HepG2 (cell line): ENCODE measurements around the gene TCERG1L. TPM values are rescaled to one million over a fixed set of nuclear protein-coding genes. Genes with fewer than 3 reads are reported as not detected.

Source experiments
- ATAC-seq: fragments of 200-7000 bp; cut with Tn5 transposase; 3 replicates; pipeline ENCODE4 v1.9.1; 2020; ENCODE audit warnings: mild to moderate bottlenecking, moderate library complexity
- BruUV-seq: library from RNA; stranded (reverse); fragments of 400-500 nt; replicated peaks from 2 replicates; lab custom pipeline; 2021; lab: Mats Ljungman, UMichigan
- CTCF ChIA-PET: fragments of 300-600 bp; formaldehyde crosslinking; extraction: SDS; loops from one replicate; lab custom pipeline; 2021; ENCODE audit warnings: low total read pairs, inconsistent platforms, low intra/inter-chr PET ratio; lab: Yijun Ruan, JAX
- POLR2A ChIA-PET: fragments of 350-600 bp; sonication (Branson Sonifier 250); formaldehyde crosslinking; loops from one replicate; lab custom pipeline; 2020; ENCODE audit warnings: antibody characterized with exemption, inconsistent platforms; lab: Yijun Ruan, JAX
- DNase-seq: peaks from one replicate; pipeline ENCODE4 v3.0.0-alpha.2; 2015; ENCODE audit warnings: low spot score
- FAIRE-seq: peaks from 3 replicates; lab custom pipeline; 2011; peaks lifted over from hg19 to GRCh38; lab: Jason Lieb, UNC
- H2AFZ ChIP-seq: one replicate; pipeline ENCODE4 v1.6.1; 2011; ENCODE audit warnings: low read length, inconsistent platforms
- H3K27ac ChIP-seq: fragments of 300-600 bp; 3 replicates; pipeline ENCODE4 v1.8.0; 2011; ENCODE audit warnings: mixed run types, mild to moderate bottlenecking, mixed read lengths, low read length, inconsistent platforms; ENCODE audit not compliant: insufficient read depth; ENCODE audit errors: extremely low read length
- H3K27me3 ChIP-seq, 2 experiments: fragments of 200-600 bp in 1 of 2; 2 replicates in 1 of 2; 3 replicates in 1 of 2; pipeline versions ENCODE4 v1.6.0 to v1.8.0; 2011; ENCODE audit warnings: low read length in 2 of 2, mild to moderate bottlenecking in 2 of 2, moderate library complexity in 2 of 2, inconsistent platforms in 1 of 2; ENCODE audit not compliant: insufficient read depth in 2 of 2, control insufficient read depth in 1 of 2
- H3K36me3 ChIP-seq, 2 experiments: fragments of 200-600 bp in 1 of 2; replicated peaks in 1 of 2; 2 replicates in 1 of 2; 3 replicates in 1 of 2; pipeline versions ENCODE4 v1.5.1 to v1.8.0; 2011; ENCODE audit warnings: low read length in 2 of 2, inconsistent platforms in 1 of 2; ENCODE audit not compliant: insufficient read depth in 2 of 2, control insufficient read depth in 1 of 2
- H3K4me1 ChIP-seq: 2 replicates; pipeline ENCODE4 v1.5.1; 2012; ENCODE audit warnings: low read length, inconsistent platforms; ENCODE audit not compliant: insufficient read depth
- H3K4me2 ChIP-seq: 2 replicates; pipeline ENCODE4 v1.6.0; 2011; ENCODE audit warnings: low read depth, low read length, inconsistent platforms
- H3K4me3 ChIP-seq, 3 experiments: fragments of 200-600 bp in 1 of 3; sonication (generic), shearing (Covaris generic) in 1 of 3; replicated peaks in 1 of 3; 2 replicates each; pipeline ENCODE4 v1.5.1; 2011 to 2016; ENCODE audit warnings: low read length in 3 of 3, inconsistent platforms in 2 of 3, low read depth in 2 of 3, mild to moderate bottlenecking in 2 of 3, control low read depth in 1 of 3, mixed read lengths in 1 of 3; ENCODE audit not compliant: insufficient read depth in 1 of 3
- H3K79me2 ChIP-seq: one replicate; pipeline ENCODE4 v1.6.1; 2011; ENCODE audit warnings: low read length, inconsistent platforms; ENCODE audit not compliant: insufficient read depth
- H3K9ac ChIP-seq: 2 replicates; pipeline ENCODE4 v1.6.0; 2011; ENCODE audit warnings: mild to moderate bottlenecking, low read depth, low read length, inconsistent platforms; ENCODE audit not compliant: insufficient read depth
- H3K9me3 ChIP-seq: 2 replicates; pipeline ENCODE4 v1.5.1; 2012; ENCODE audit warnings: mild to moderate bottlenecking, low read length
- H4K20me1 ChIP-seq: 2 replicates; pipeline ENCODE4 v1.6.0; 2011; ENCODE audit warnings: inconsistent platforms, mild to moderate bottlenecking, low read length, moderate library complexity; ENCODE audit not compliant: insufficient read depth
- ATAD3A ChIP-seq: sonication (generic); formaldehyde crosslinking; IDR thresholded peaks from 2 replicates; pipeline ENCODE4 v1.4.0; 2020; ENCODE audit warnings: missing genetic modification reagents
- CBFB ChIP-seq: sonication (generic); formaldehyde crosslinking; IDR thresholded peaks from 2 replicates; pipeline ENCODE4 v1.4.0; 2020; ENCODE audit warnings: missing genetic modification reagents
- CENPX ChIP-seq: sonication (generic); formaldehyde crosslinking; IDR thresholded peaks from 2 replicates; pipeline ENCODE4 v1.9.0; 2021; ENCODE audit warnings: mild to moderate bottlenecking, missing genetic modification reagents, moderate library complexity
- KDM5B ChIP-seq: sonication (generic); formaldehyde crosslinking; IDR thresholded peaks from 2 replicates; pipeline ENCODE4 v1.4.0; 2020; ENCODE audit warnings: missing genetic modification reagents, mild to moderate bottlenecking, borderline replicate concordance
- MAFG ChIP-seq: sonication (generic); formaldehyde crosslinking; IDR thresholded peaks from 2 replicates; pipeline ENCODE4 v1.5.1; 2020; ENCODE audit warnings: mild to moderate bottlenecking, missing genetic modification reagents
- NAIF1 ChIP-seq: sonication (generic); formaldehyde crosslinking; IDR thresholded peaks from 2 replicates; pipeline ENCODE4 v1.5.0; 2020; ENCODE audit warnings: mild to moderate bottlenecking, missing genetic modification reagents, borderline replicate concordance
- NPAS2 ChIP-seq: sonication (generic); formaldehyde crosslinking; IDR thresholded peaks from 2 replicates; pipeline ENCODE4 v1.8.0; 2022; ENCODE audit warnings: mild to moderate bottlenecking, missing genetic modification reagents, borderline replicate concordance
- NR3C1 ChIP-seq: sonication (generic); formaldehyde crosslinking; IDR thresholded peaks from 2 replicates; pipeline ENCODE4 v1.4.0; 2020; ENCODE audit warnings: missing genetic modification reagents
- POLR2G ChIP-seq: fragments of 200-400 bp; formaldehyde crosslinking; IDR thresholded peaks from 2 replicates; pipeline ENCODE4 v1.6.1; 2018; ENCODE audit warnings: mild to moderate bottlenecking, low read depth, low read length, moderate library complexity
- RFX3 ChIP-seq: IDR thresholded peaks from 2 replicates; pipeline ENCODE4 v1.6.1; 2016; ENCODE audit warnings: missing biosample characterization, missing genetic modification reagents
- RORA ChIP-seq: sonication (generic); formaldehyde crosslinking; IDR thresholded peaks from 2 replicates; pipeline ENCODE4 v1.5.0; 2020; ENCODE audit warnings: mild to moderate bottlenecking, missing genetic modification reagents, moderate library complexity
- RXRA ChIP-seq: sonication (generic); formaldehyde crosslinking; IDR thresholded peaks from 2 replicates; pipeline ENCODE4 v1.5.1; 2020; ENCODE audit warnings: missing genetic modification reagents
- TERF1 ChIP-seq: sonication (generic); formaldehyde crosslinking; IDR thresholded peaks from 2 replicates; pipeline ENCODE4 v1.8.0; 2022; ENCODE audit warnings: mild to moderate bottlenecking, missing genetic modification reagents, moderate library complexity
- YY1 ChIP-seq: IDR thresholded peaks from 2 replicates; pipeline ENCODE4 v1.6.1; 2011; ENCODE audit warnings: low read length, low read depth, moderate library complexity, mild to moderate bottlenecking; ENCODE audit not compliant: insufficient read depth, insufficient replicate concordance
- ZNF12 ChIP-seq: sonication (generic); formaldehyde crosslinking; IDR thresholded peaks from 2 replicates; pipeline ENCODE4 v1.5.0; 2020; ENCODE audit warnings: missing genetic modification reagents
- WGBS: methylation state at CpG from one replicate; pipeline ENCODE4 v1.1.6; 2017; ENCODE audit warnings: low lambda C conversion rate; 5-methylcytosine and 5-hydroxymethylcytosine counted together
- in situ Hi-C: cut with HindIII; loops from 2 replicates; pipeline ENCODE4 v1.10.0; 2017; ENCODE audit warnings: low pct_unique_long_range_greater_than_20kb; ENCODE audit not compliant: extremely low pct_ligation_motif_present
- intact Hi-C: fragments of 100-400 bp; cut with micrococcal nuclease; formaldehyde crosslinking; loops from one replicate; pipeline ENCODE4 v1.10.0; 2022; ENCODE audit not compliant: unreplicated experiment
- polyA plus RNA-seq, 8 experiments: library from polyadenylated mRNA; depleted of rRNA in 3 of 8; stranded (reverse) in 7 of 8; unstranded in 1 of 8; fragments of >200 nt; fragmentation: Illumina TruSeq in 4 of 8; extraction: Trizol in 4 of 8; gene quantifications; 2 replicates each; pipeline versions ENCODE4 v1.2.1 to v1.2.3, GENCODE V29; 2011 to 2016; ENCODE audit warnings: low read depth in 4 of 8, missing spikeins in 1 of 8, mixed read lengths in 1 of 8; ENCODE audit not compliant: insufficient read depth in 1 of 8
- total RNA-seq, 5 experiments: library from RNA; depleted of rRNA; stranded (reverse); fragments of >200 nt; fragmentation: Illumina TruSeq; extraction: Trizol; gene quantifications; 2 replicates each; pipeline ENCODE4 v1.2.3, GENCODE V29; 2016; ENCODE audit warnings: low read depth in 1 of 5
- TF ChIP-seq, protein P1 (sequence below): sonication (generic); formaldehyde crosslinking; IDR thresholded peaks from 2 replicates; pipeline ENCODE4 v1.4.0; 2020; ENCODE audit warnings: mild to moderate bottlenecking, low read depth, missing genetic modification reagents
- TF ChIP-seq, protein P2 (sequence below): IDR thresholded peaks from 2 replicates; pipeline ENCODE4 v1.6.1; 2016; ENCODE audit warnings: mild to moderate bottlenecking, missing biosample characterization, missing genetic modification reagents

Gene TCERG1L
- total and polyA plus RNA-seq, 2 of the 13 experiments (the other 11 are each of a cell fraction or from before 2014, with no cell fraction given) = not detected

DNA sequence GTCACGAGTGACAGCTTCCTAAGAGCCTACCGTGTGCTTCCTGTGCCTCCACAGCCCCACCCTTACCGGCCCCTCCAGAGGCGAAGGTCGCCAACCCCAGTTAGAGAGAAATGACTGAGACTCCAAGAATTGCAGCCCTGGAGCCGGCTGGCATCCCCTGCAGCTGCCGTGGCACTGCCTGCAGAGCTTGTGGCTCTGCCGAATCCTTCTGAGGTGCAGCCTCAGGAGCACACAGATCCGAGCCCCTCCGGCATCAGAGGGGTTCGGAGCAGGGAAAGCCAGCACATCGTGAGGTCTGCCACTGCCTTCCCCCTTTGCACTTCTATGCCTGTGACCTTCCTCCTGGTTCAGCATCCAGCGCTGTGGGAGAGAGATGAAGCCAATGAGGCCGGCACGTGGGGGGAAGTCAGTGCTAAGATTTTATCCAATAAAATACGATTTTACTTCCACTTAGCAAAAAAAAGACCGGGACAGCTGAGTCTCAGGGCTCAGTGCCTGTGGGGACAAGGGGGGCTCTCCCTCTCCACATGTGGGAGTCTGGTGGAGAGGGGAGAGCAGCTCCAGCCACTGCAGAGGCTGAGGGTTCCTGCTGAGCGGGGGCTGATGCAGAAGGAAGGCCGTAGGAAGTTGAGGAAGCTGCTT lies 80.1 kb downstream of the TCERG1L start:
- Histone ChIP-seq H3K27me3 (peaks cover 3 to 9% of the 10 kb centered on the region in 2 experiments; a peak in 2 of 5 replicates), H3K9ac (no peak overlapping the region), H3K4me1 (no peaks in the 10 kb centered on the region), H2AFZ (no peak overlapping the region), H3K9me3 (no peaks in the 10 kb centered on the region), H3K27ac (no peak overlapping the region), H3K36me3 (no peaks in the 10 kb centered on the region), H3K4me2 (no peak overlapping the region), H3K4me3 (no peak overlapping the region), H4K20me1 (no peaks in the 10 kb centered on the region), H3K79me2 (no peaks in the 10 kb centered on the region)
- WGBS = 6% methylated on average over 16 of the region's 19 CpGs
- ChIA-PET POLR2A (no interaction called here), CTCF (no interaction called here)
- DNase-seq (no peak), FAIRE-seq (no peak), ATAC-seq (no peak)
- intact Hi-C loops = no loop called here
- BruUV-seq = no TSS peak
- in situ Hi-C loops = no loop called here
- no peak for TF ChIP-seq RFX3 (CRISPR knock-in tag)

DNA sequence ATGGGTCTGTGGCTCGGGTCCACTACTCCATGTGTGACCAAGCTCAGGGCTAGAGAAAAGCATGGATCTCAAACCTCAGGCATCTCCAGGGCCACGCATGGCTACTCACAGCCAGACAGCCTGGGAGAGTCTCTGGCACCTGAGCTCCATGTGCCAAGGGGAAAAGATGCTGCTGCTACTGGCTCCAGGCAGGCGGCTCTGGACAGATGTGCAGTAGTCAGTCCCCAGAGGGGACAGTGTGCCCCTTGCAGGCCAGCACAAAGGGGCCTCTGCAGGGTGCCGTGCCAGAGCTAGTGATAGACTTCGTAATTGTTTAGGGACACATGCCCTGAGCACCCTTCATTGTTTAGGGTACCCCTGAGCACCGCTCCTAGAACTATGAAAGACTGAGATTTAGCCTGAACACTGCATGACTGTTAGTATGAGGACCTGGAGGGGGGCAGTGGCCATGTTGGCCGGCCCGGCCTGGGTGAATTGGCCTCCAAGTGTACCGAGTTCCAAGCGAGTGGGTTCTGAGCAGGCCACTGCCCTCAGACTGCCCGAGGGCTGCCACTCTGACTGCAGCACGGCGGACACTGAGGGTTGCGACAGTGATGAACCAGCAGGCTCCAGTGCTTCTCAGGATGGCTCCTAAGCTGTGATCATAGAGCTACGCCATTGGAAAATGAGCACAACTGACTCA lies 80.7 kb downstream of the TCERG1L start:
- WGBS = 0% methylated on average over 1 of the region's 15 CpGs
- Histone ChIP-seq H2AFZ (no peak overlapping the region), H3K4me2 (no peak overlapping the region), H3K79me2 (no peaks in the 10 kb centered on the region), H3K27me3 (peaks cover 3 to 8% of the 10 kb centered on the region in 2 experiments; a peak in 2 of 5 replicates), H3K4me3 (no peak overlapping the region), H3K36me3 (no peaks in the 10 kb centered on the region), H3K9me3 (no peaks in the 10 kb centered on the region), H3K4me1 (no peaks in the 10 kb centered on the region), H4K20me1 (no peaks in the 10 kb centered on the region), H3K27ac (no peak overlapping the region), H3K9ac (no peak overlapping the region)
- DNase-seq (no peak), ATAC-seq (no peak), FAIRE-seq (no peak)
- CTCF ChIA-PET = no interaction called here
- POLR2A ChIA-PET = no interaction called here
- intact Hi-C loops = no loop called here
- in situ Hi-C loops = no loop called here
- BruUV-seq = no TSS peak
- TF ChIP-seq NR3C1 (no peak), RXRA (CRISPR knock-in tag) (no peak), KDM5B (CRISPR knock-in tag) (no peak), YY1 (no peak), MAFG (CRISPR knock-in tag) (no peak), ZNF12 (CRISPR knock-in tag) (no peak), CENPX (no peak), NAIF1 (CRISPR knock-in tag) (no peak), ATAD3A (no peak), TERF1 (no peak), POLR2G (no peak), RORA (CRISPR knock-in tag) (no peak), CBFB (CRISPR knock-in tag) (no peak), NPAS2 (CRISPR knock-in tag) (no peak)
- TF ChIP-seq, protein P1, sequence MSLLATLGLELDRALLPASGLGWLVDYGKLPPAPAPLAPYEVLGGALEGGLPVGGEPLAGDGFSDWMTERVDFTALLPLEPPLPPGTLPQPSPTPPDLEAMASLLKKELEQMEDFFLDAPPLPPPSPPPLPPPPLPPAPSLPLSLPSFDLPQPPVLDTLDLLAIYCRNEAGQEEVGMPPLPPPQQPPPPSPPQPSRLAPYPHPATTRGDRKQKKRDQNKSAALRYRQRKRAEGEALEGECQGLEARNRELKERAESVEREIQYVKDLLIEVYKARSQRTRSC (CRISPR knock-in tag) = no peak
- TF ChIP-seq, protein P2, sequence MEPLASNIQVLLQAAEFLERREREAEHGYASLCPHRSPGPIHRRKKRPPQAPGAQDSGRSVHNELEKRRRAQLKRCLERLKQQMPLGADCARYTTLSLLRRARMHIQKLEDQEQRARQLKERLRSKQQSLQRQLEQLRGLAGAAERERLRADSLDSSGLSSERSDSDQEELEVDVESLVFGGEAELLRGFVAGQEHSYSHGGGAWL (CRISPR knock-in tag) = no peak
